K562 (cell line): Measurements from ENCODE around the gene HEXIM2. TPM values are rescaled to one million over a fixed set of nuclear protein-coding genes. Genes with fewer than 3 reads are reported as not detected.

ENCODE experiments used
- ATAC-seq: fragments of 200-7000 bp; cut with Tn5 transposase; 3 replicates; pipeline ENCODE4 v1.9.1; 2020; ENCODE audit warnings: moderate library complexity
- BruUV-seq: library from RNA; stranded (reverse); fragments of 400-500 nt; replicated peaks from 2 replicates; lab custom pipeline; 2021; lab: Mats Ljungman, UMichigan
- CTCF ChIA-PET: fragments of 300-600 bp; formaldehyde crosslinking; extraction: SDS; loops from one replicate; lab custom pipeline; 2021; ENCODE audit warnings: low intra/inter-chr PET ratio; lab: Yijun Ruan, JAX
- POLR2A ChIA-PET: fragments of 300-600, 350-650 bp; sonication (Branson Sonifier 250); formaldehyde crosslinking; extraction: SDS; loops from one replicate; lab custom pipeline; 2021; ENCODE audit warnings: antibody characterized with exemption, inconsistent platforms; lab: Yijun Ruan, JAX
- DNase-seq, 4 experiments: peaks; one replicate each; pipeline versions ENCODE4 v3.0.0 to v3.0.0-alpha.2; 2011 to 2018; ENCODE audit warnings: low spot score in 3 of 4, mixed read lengths in 3 of 4; ENCODE audit errors: extremely low read depth in 1 of 4
- FAIRE-seq: peaks from 2 replicates; lab custom pipeline; 2011; peaks lifted over from hg19 to GRCh38; lab: Jason Lieb, UNC
- H2AFZ ChIP-seq: 2 replicates; pipeline ENCODE4 v1.6.0; 2011; ENCODE audit warnings: low read depth, low read length, control low read depth, inconsistent platforms
- H3K27ac ChIP-seq: fragments of 200-600 bp; 3 replicates; pipeline ENCODE4 v1.8.0; 2011; ENCODE audit warnings: low read depth, mild to moderate bottlenecking, control low read depth, inconsistent platforms, low read length, moderate library complexity, mixed read lengths; ENCODE audit errors: extremely low read depth
- H3K27me3 ChIP-seq, 2 experiments: fragments of 300-600 bp in 1 of 2; 2 replicates in 1 of 2; 3 replicates in 1 of 2; pipeline versions ENCODE4 v1.6.0 to v1.8.0; 2011; ENCODE audit warnings: inconsistent platforms in 2 of 2, low read length in 2 of 2, mild to moderate bottlenecking in 1 of 2, mixed read lengths in 1 of 2, moderate library complexity in 1 of 2; ENCODE audit not compliant: control insufficient read depth in 2 of 2, insufficient read depth in 2 of 2
- H3K36me3 ChIP-seq: fragments of 300-600 bp; 3 replicates; pipeline ENCODE4 v1.8.0; 2011; ENCODE audit warnings: mild to moderate bottlenecking, low read length, inconsistent platforms; ENCODE audit not compliant: control insufficient read depth, insufficient read depth
- H3K4me1 ChIP-seq, 2 experiments: fragments of 200-600 bp in 1 of 2; replicated peaks in 1 of 2; 2 replicates in 1 of 2; 3 replicates in 1 of 2; pipeline versions ENCODE4 v1.5.1 to v1.8.0; 2011; ENCODE audit warnings: inconsistent platforms in 2 of 2, low read length in 2 of 2, mild to moderate bottlenecking in 1 of 2, mixed read lengths in 1 of 2, moderate library complexity in 1 of 2; ENCODE audit not compliant: control insufficient read depth in 2 of 2, insufficient read depth in 2 of 2
- H3K4me2 ChIP-seq: 2 replicates; pipeline ENCODE4 v1.6.1; 2011; ENCODE audit warnings: low read length, control low read depth, inconsistent platforms, mixed read lengths; ENCODE audit not compliant: insufficient read depth
- H3K4me3 ChIP-seq: fragments of 200-600 bp; sonication (generic), shearing (Covaris generic); 2 replicates; pipeline ENCODE4 v1.5.1; 2016; ENCODE audit warnings: control low read depth, inconsistent platforms
- H3K79me2 ChIP-seq: fragments of 200-600 bp; 3 replicates; pipeline ENCODE4 v1.8.0; 2011; ENCODE audit warnings: low read length, inconsistent platforms; ENCODE audit not compliant: control insufficient read depth, insufficient read depth
- H3K9ac ChIP-seq, 2 experiments: 2 replicates each; pipeline versions ENCODE4 v1.6.0 to v1.6.1; 2011; ENCODE audit warnings: low read depth in 2 of 2, low read length in 2 of 2, control low read depth in 1 of 2, inconsistent platforms in 1 of 2, mild to moderate bottlenecking in 1 of 2, mixed read lengths in 1 of 2; ENCODE audit not compliant: insufficient read depth in 1 of 2
- H3K9me1 ChIP-seq: one replicate; pipeline ENCODE4 v1.6.0; 2011; ENCODE audit warnings: inconsistent platforms, mild to moderate bottlenecking, low read length, moderate library complexity; ENCODE audit not compliant: control insufficient read depth, insufficient read depth
- H3K9me3 ChIP-seq: replicated peaks from 2 replicates; pipeline ENCODE4 v1.5.1; 2011; ENCODE audit warnings: low read depth, low read length, inconsistent platforms; ENCODE audit not compliant: control insufficient read depth, insufficient read depth
- H4K20me1 ChIP-seq: replicated peaks from 2 replicates; pipeline ENCODE4 v1.6.1; 2011; ENCODE audit warnings: low read length, inconsistent platforms, mixed read lengths; ENCODE audit not compliant: control insufficient read depth, insufficient read depth
- CAMTA2 ChIP-seq: fragments of 250-450 bp; sonication (Bioruptor Pico); conservative IDR thresholded peaks from 2 replicates; pipeline ENCODE4 v1.5.1; 2022
- ELF4 ChIP-seq: fragments of 450-650 bp; formaldehyde crosslinking; IDR thresholded peaks from 2 replicates; pipeline ENCODE4 v1.4.0; 2022; ENCODE audit warnings: missing genetic modification characterization
- EP300 ChIP-seq: IDR thresholded peaks from 2 replicates; pipeline ENCODE4 v1.6.1; 2012; ENCODE audit warnings: low read length, improper control_type of control experiment
- GATA2 ChIP-seq: sonication (generic); formaldehyde crosslinking; IDR thresholded peaks from 2 replicates; pipeline ENCODE4 v1.4.0; 2020; ENCODE audit warnings: mild to moderate bottlenecking, missing genetic modification reagents
- HCFC1 ChIP-seq: IDR thresholded peaks from 2 replicates; pipeline ENCODE4 v1.6.1; 2012; ENCODE audit warnings: low read depth, low read length, improper control_type of control experiment
- IRF2 ChIP-seq: sonication (generic); formaldehyde crosslinking; IDR thresholded peaks from 2 replicates; pipeline ENCODE4 v1.8.1; 2022; ENCODE audit warnings: mild to moderate bottlenecking, missing genetic modification reagents
- NR0B1 ChIP-seq: fragments of 450-650 bp; IDR thresholded peaks from one replicate; pipeline ENCODE4 v1.6.1; 2018; ENCODE audit warnings: mild to moderate bottlenecking, moderate library complexity; ENCODE audit not compliant: partially characterized antibody
- PCBP1 ChIP-seq: fragments of 200-400 bp; formaldehyde crosslinking; IDR thresholded peaks from 2 replicates; pipeline ENCODE4 v1.6.1; 2018; ENCODE audit warnings: mild to moderate bottlenecking, low read depth, low read length; ENCODE audit not compliant: poor library complexity, severe bottlenecking
- POLR2AphosphoS2 ChIP-seq: IDR thresholded peaks from 2 replicates; pipeline ENCODE4 v1.6.1; 2012; ENCODE audit warnings: low read length, improper control_type of control experiment
- POLR3G ChIP-seq: IDR thresholded peaks from 2 replicates; pipeline ENCODE4 v1.6.1; 2011; ENCODE audit not compliant: insufficient read length, insufficient replicate concordance; ENCODE audit errors: extremely low read depth
- RBM17 ChIP-seq: fragments of 200-400 bp; formaldehyde crosslinking; IDR thresholded peaks from 2 replicates; pipeline ENCODE4 v1.6.1; 2017; ENCODE audit warnings: low read depth, mild to moderate bottlenecking, low read length, borderline replicate concordance
- SFPQ ChIP-seq: fragments of 200-400 bp; formaldehyde crosslinking; IDR thresholded peaks from 2 replicates; pipeline ENCODE4 v1.6.1; 2017; ENCODE audit warnings: mild to moderate bottlenecking, low read depth, low read length, moderate library complexity
- SMARCA4 ChIP-seq: fragments of 450-650 bp; IDR thresholded peaks from 2 replicates; pipeline ENCODE4 v1.6.1; 2016
- SRF ChIP-seq, 2 experiments: fragments of 250-450, 450-650 bp in 1 of 2; sonication (Bioruptor Pico) in 1 of 2; sonication (generic) in 1 of 2; formaldehyde crosslinking; IDR thresholded peaks; 2 replicates each; pipeline versions ENCODE4 v1.5.0 to v1.5.1; 2020 to 2022; ENCODE audit warnings: mild to moderate bottlenecking in 1 of 2, missing genetic modification reagents in 1 of 2
- TFAP4 ChIP-seq: sonication (generic); formaldehyde crosslinking; IDR thresholded peaks from 2 replicates; pipeline ENCODE4 v1.8.0; 2022; ENCODE audit warnings: missing genetic modification reagents, mild to moderate bottlenecking, moderate library complexity, borderline replicate concordance
- YBX1 ChIP-seq: fragments of 450-650 bp; IDR thresholded peaks from 2 replicates; pipeline ENCODE4 v1.7.1; 2016; ENCODE audit warnings: mild to moderate bottlenecking
- ZBTB17 ChIP-seq: fragments of 450-650 bp; formaldehyde crosslinking; IDR thresholded peaks from 2 replicates; pipeline ENCODE4 v1.4.0; 2020; ENCODE audit warnings: mild to moderate bottlenecking
- ZNF217 ChIP-seq: sonication (generic); formaldehyde crosslinking; IDR thresholded peaks from 2 replicates; pipeline ENCODE4 v1.8.0; 2022; ENCODE audit warnings: mild to moderate bottlenecking, missing genetic modification reagents
- ZNF253 ChIP-seq: fragments of 250-450 bp; sonication (Bioruptor Pico); conservative IDR thresholded peaks from 2 replicates; pipeline ENCODE4 v1.6.1; 2021; ENCODE audit warnings: mild to moderate bottlenecking
- ZNF354B ChIP-seq: fragments of 250-450 bp; sonication (Bioruptor Pico); IDR thresholded peaks from 2 replicates; pipeline ENCODE4 v1.4.0; 2020
- ZNF384 ChIP-seq: IDR thresholded peaks from 2 replicates; pipeline ENCODE4 v1.6.1; 2012; ENCODE audit warnings: low read depth, low read length, improper control_type of control experiment
- ZNF436 ChIP-seq: fragments of 250-450, 450-650 bp; sonication (Bioruptor Pico); formaldehyde crosslinking; IDR thresholded peaks from 2 replicates; pipeline ENCODE4 v1.7.0; 2020; ENCODE audit warnings: mild to moderate bottlenecking
- WGBS: fragments of 100-300 bp; shearing (Covaris generic); methylation state at CpG from one replicate; pipeline ENCODE4 v1.1.6; 2016; ENCODE audit warnings: low coverage, mixed read lengths; ENCODE audit not compliant: insufficient coverage; ENCODE audit errors: missing lambda C conversion rate; 5-methylcytosine and 5-hydroxymethylcytosine counted together
- in situ Hi-C: fragments of 300-500 bp; cut with MboI; formaldehyde crosslinking; loops from 4 replicates; pipeline ENCODE4 v1.15.0; 2018; ENCODE audit warnings: inconsistent platforms, mixed read lengths
- intact Hi-C: fragments of 100-400 bp; cut with micrococcal nuclease; formaldehyde crosslinking; loops from 2 replicates; pipeline ENCODE4 v1.14.2; 2022
- polyA plus RNA-seq, 8 experiments: library from polyadenylated mRNA; depleted of rRNA in 4 of 8; stranded (reverse) in 5 of 8; unstranded in 3 of 8; fragments of >200 nt; fragmentation: Nextera tagmentation in 2 of 8; fragmentation: Illumina TruSeq in 1 of 8; extraction: Ambion mirVana in 2 of 8; extraction: Trizol in 1 of 8; gene quantifications; 2 replicates each; pipeline versions ENCODE4 v1.2.1 to v1.2.3, GENCODE V29; 2011 to 2014; ENCODE audit warnings: inconsistent platforms in 1 of 8, missing spikeins in 1 of 8
- total RNA-seq, 7 experiments: library from RNA; depleted of rRNA in 6 of 7; stranded (reverse); fragments of >200 nt in 6 of 7; fragmentation: Illumina TruSeq in 2 of 7; extraction: Trizol in 2 of 7; gene quantifications; 2 replicates each; pipeline versions ENCODE4 v1.2.1 to v1.2.3, GENCODE V29; 2011 to 2021; ENCODE audit warnings: low replicate concordance in 1 of 7

Gene HEXIM2
- total and polyA plus RNA-seq, 9 of the 15 experiments (the other 6 are each of a cell fraction or from before 2014, with no cell fraction given), result 0.69 to 3.4 (median 1.1) TPM; not detected in 2

GRCh38 chr17:45155029-45155428 lies 6.6 kb upstream of the HEXIM2 start:
- H3K9me3 ChIP-seq, result no peaks in the 10 kb centered on the region
- ChIA-PET CTCF (no interaction called here), POLR2A (interaction anchor here (0.6 kb wide), 1 partner anchor 206 kb away, joined by 3 read pairs; no protein-coding TSS in a partner anchor)
- H3K4me1 ChIP-seq, result peaks cover 22 to 33% of the 10 kb centered on the region in 2 experiments
- no peaks in the 10 kb centered on the region for H3K9me1 ChIP-seq
- peak overlapping the region; percentile 45; the same call in 2 of the 3 replicates for H3K27ac ChIP-seq
- no TSS peak for BruUV-seq
- H3K79me2 ChIP-seq, result peaks cover 44% of the 10 kb centered on the region
- H3K4me2 ChIP-seq, result no peak overlapping the region
- no peak overlapping the region for H3K4me3 ChIP-seq
- peaks cover 7% of the 10 kb centered on the region; the same call in 2 of the 3 replicates for H3K36me3 ChIP-seq
- no peak for FAIRE-seq
- H3K27me3 ChIP-seq, result no peaks in the 10 kb centered on the region
- in situ Hi-C loops (no loop called here), intact Hi-C loops (no loop called here)
- H3K9ac ChIP-seq, result 0 out of 4 replicates have a peak overlapping the region, but pooled peaks of 1 of the 2 experiments have one; percentile 1
- no peaks in the 10 kb centered on the region; the same call in 1 of the 2 replicates for H4K20me1 ChIP-seq
- no peak for ATAC-seq
- DNase-seq, result no peak
- 80% methylated on average over 4 of the region's 4 CpGs for WGBS
- H2AFZ ChIP-seq, result no peak overlapping the region
- TF ChIP-seq PCBP1 (no peak), NR0B1 (no peak), POLR3G (no peak), SMARCA4 (0 out of 2 replicates have a peak, but pooled peaks have one; percentile 15), IRF2 (CRISPR knock-in tag) (no peak), CAMTA2 (CRISPR knock-in tag) (no peak), EP300 (no peak), SRF (CRISPR knock-in tag; IDR thresholded peaks at IDR 0.05) (no peak), YBX1 (no peak), SFPQ (no peak), ZNF436 (CRISPR knock-in tag) (no peak), ZNF384 (peak; percentile 76; the same call in 1 of the 2 replicates), RBM17 (no peak), ZNF354B (no peak), ELF4 (no peak), GATA2 (no peak), ZNF217 (CRISPR knock-in tag) (no peak), TFAP4 (no peak), HCFC1 (no peak), ZBTB17 (CRISPR knock-in tag) (no peak), ZNF253 (CRISPR knock-in tag) (no peak), POLR2AphosphoS2 (no peak)
